ENCODE results near the gene THADA.

THADA gene

DNA sequence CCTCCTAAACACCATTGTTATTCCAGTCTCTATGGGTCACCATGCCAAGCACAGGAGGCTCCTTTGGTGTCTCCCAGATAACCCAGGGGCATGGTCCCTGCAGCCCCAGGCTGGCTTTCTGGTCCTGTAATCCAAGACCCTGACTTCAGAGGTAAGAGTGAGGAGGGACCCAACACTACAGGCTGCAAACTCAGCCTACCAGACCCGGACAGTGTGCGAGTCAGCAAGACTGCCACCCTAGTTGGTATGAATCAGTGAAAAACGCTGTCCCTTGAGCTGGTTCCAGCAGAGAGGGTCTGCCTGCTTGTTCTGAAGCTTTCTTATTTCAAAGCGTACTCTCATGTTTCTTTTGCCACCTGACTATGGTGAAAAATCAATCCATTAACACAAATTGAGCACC lies 321.8 kb downstream of the THADA start:
- DNase-seq (ENCODE audit: low read depth), result no peak

DNA sequence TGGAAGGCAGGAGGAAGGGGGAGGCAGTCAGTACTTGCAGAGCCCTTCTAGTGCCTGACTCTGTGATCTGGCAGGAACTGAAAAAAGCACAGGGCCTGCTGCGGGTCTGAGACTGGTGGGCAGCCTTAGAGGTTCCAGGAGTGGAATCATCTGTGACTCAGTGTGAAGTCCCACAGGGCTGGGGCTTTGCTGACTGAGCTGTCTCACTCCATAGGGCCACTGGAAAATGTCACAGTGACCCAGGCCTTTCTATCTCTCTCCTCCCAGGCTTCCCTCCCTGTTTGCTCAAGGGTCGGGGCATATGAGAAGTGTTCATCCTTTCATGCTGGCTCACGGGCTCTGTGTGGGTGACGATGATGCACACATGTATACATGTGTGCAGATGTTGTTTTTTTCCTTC lies 322.3 kb downstream of the THADA start:
- DNase-seq (ENCODE audit: low read depth), result no peak

DNA sequence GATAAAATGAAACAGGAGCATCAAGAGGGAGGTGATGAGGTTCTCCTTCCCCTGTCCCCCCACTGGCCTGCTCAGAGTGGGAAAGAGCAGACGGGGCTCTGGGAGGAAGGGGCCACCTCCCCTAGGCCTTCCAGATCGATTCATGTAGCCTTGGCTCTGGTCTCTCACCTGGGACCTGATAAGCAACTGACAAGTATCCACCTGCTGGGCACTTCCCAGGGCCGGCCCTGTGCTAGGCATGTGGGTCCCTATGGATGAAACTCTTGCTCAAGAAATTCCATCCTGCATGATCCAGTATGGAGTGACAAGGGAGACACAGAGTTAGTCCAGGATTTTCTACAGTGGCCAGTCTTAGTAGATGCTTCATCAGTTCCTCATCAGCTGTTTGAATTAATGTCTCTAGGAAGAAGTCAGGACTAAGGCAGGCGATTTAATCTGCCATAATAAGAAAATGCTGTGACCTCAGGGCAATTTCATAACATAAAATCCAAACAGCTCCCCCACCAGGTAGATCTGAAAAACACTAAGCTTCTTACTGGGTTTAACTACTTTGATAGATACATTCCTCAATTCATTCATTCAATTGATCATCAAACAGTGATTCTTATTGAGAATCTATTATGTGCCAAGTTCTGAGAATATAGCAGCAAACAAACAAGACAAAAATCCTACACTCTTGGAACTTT lies 324.8 kb downstream of the THADA start:
- no peak for DNase-seq (ENCODE audit: low read depth)

DNA sequence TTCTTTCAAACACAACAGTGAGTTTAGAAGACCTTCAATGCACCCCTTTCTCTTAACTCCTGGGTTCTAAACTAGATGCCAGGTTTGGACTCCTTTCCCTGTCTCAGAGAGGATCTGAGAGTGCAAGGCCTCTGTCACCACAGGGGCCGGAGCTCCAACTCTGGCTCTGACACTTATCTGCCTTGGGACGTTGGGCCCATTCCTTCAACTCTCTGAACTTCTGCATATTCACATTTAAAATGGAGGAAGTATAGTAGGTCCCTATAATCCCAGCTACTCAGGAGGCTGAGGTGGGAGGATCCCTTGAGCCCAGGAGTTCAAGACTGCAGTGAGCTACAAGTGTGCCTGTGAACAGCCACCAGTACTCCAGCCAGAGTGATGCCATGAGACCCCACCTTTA lies 325.4 kb downstream of the THADA start:
- no peak for DNase-seq (ENCODE audit: low read depth)

DNA sequence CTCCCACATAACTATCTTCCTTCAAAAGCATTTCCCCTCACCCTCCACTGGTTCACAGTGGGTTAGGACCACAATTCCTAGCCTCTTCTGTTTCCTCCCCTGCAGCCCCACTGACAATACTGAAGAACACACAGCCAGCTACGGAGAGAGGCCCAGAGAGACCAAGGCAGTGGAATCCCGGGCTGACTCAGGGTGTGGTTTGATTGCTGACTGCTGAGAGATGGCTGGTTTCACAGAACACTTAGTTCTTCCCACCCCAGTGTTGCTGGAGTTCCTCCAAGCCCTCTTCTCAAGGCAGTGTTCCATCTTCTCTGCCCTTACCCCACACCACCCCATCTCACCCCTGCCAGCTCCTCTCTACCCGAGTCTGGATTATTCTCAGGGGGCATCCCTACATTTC lies 326.1 kb downstream of the THADA start:
- DNase-seq (ENCODE audit: low read depth), result no peak

DNA sequence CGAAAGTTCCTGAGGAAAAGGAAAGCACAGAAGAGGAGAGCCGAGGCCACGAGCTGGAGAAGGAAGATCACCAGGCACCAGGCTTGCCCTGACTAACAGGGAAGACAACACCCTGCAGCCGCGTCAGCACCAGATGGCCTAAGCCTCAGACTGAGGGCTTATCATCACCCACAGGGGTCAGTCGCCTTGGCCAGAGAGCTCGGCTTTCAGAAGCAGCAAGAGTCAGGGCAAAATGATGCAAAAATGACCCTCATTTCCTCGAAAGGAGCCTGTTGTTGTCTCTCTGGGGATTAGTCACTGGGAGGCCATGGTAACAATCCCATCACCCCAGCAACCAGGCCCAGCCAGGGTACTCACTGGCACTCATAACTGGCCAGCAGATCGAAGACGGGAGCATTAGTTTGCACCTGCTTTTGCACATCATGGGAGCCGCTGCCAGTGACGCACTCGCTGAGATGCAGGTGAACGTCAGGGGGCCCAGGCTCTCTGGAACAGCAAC lies 326.7 kb downstream of the THADA start:
- DNase-seq (ENCODE audit: low read depth), result no peak

DNA sequence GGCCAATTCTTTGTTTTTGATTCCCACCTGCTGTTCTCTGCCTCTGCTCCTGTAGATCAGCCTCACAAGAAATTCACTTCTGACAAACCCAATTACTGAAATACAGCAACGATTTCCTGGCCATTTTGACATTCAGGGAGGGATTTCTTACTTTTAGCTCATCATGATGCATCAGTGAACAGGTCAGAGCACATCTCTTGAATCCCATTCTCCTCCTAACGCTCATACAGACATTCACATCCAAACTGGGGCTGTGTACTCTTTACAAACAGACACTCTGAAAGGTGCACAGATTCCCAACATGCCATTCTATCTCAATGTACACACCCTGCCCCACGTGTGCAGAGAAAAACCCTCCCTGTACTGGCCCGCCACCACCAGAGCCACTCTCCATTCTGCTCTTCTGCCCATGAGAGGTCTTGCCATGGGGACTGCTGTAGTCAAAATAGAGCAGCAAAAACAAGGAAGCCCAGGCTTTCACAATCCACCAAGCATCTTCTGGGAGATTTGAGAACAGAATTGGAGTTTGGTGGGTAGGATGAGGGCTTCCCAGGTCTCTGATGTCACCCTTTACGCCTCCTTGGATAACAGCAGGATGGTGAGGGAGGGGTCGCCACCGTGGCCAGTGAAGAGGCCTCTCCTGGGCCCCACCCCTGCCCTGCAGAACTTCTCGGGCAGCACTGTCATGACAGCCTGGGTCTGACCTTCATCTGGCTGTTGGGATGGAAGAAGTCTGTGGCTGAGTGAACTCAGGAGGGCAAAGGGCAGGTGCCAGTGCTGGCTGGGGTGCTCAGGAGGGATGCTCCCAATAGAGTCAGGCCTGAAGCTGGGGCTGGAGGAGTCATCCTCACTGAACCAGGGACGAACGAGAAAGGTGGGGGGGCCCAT lies 327.5 kb downstream of the THADA start:
- DNase-seq (ENCODE audit: low read depth), result no peak

DNA sequence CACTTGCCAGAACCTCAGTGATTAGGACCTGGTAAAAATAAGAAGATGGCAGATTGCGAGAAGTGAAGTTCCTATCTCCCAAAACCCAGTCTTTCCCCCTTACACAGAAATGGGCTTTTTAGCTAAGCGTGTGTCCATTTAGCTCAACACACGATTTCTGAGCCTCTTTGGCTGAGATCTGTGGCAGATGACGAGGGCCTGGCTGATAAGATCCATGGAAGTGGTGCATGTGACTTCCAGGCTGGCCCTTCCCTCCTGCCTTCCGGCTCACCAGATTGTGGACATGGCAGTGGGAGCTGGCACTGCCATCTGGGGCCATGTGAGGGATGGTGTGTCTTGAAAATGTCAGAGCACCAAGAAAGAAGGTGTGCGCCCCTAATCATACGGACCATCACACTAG lies 328.5 kb downstream of the THADA start:
- no peak for DNase-seq (ENCODE audit: low read depth)

DNA sequence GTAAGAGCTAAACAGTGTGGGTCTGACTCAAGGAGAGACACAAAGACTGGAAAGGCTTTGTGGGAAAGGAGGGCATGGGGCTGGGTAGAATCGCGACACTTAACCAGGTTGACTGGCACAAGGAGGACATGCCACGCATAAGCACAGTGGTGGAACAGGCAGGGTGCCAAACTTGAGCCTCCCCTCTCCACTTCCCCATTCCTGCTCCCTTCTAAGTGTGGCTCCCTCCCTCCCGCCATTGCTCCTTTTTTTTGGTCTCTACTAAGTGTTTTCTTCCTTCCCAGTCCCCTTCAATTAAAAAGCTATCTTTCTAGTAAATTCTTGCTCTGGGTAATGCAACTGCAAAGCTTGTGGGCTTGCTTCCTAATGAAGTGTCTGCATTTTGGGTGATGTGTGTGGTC lies 329.1 kb downstream of the THADA start:
- DNase-seq (ENCODE audit: low read depth), result no peak

DNA sequence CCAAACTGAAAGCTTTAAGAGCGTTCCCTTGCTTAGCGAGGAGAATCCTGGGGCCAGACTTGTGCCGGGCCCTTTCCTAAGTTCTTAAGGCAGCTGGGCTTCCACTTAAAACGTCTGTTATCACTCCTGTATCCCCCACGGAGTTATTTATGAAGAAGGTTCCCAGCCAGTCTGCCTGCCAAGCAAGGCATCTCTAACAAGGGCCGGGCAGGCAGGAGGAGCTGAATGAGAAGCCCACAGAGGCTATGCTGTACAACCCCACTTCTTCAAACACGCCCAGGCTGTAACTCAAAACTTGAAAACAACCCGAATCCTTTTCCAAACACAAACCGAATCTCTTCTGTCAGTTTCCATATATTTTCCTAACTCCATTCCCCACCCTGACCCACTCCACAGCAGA lies 330.4 kb downstream of the THADA start:
- no peak for DNase-seq (ENCODE audit: low read depth)

DNA sequence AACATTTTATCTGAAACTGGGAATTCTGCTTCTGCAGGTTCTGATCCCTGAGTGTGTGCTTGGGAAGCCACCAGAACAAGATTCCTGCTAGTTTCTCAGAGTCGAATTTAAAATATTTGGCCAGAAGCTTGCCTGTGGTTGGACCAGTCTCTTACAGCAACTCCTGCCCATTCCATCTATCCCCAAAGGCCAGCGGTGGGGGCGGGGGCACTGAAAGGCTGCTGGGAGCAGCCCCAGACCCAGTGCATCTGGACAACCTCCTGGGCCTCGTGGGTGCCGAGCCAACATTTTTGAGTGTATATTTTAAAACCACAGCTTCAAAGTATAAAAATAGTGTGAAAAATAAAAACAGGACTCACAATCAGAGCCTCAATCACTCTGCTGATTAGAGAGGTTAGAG lies 330.8 kb downstream of the THADA start:
- DNase-seq (ENCODE audit: low read depth), result no peak

DNA sequence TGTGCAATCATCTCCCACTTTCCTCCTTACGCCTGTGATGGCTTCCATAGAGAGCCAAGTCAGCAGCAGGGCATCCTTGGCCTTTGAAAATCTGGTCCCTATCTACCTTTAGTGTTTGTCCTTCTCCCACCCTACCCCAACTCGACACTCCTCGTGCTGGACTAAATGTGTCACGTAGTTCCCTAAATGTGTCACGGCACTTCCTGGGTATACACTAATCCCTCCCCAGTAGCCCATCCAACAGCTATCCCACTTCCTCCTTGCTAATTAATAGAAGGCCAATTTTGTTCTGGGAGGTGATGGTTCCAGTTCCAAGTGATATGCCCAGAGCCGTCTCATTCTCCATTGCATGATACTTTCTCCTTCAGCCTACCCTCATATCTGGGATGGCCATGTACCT lies 332.9 kb downstream of the THADA start:
- DNase-seq (ENCODE audit: low read depth), result no peak

DNA sequence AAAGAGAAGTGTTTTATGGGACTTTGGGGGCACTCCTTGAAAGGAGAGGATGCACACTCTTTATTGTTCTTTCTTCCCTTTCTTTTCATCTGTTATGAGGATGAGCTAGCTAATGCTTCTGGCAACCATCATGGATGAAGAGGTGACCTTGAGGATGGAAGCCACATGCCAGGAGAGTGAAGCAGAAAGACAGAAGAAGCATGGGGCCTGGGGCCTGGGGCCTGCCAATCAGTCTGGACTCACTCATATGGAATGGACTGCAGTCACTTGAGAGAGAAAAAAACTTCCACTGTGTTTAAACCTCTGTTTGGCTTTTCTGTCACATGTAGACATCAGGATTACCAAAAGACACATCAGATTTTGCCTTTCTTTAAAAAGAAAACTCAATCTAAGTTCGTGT lies 333.6 kb downstream of the THADA start:
- DNase-seq (ENCODE audit: low read depth), result no peak

DNA sequence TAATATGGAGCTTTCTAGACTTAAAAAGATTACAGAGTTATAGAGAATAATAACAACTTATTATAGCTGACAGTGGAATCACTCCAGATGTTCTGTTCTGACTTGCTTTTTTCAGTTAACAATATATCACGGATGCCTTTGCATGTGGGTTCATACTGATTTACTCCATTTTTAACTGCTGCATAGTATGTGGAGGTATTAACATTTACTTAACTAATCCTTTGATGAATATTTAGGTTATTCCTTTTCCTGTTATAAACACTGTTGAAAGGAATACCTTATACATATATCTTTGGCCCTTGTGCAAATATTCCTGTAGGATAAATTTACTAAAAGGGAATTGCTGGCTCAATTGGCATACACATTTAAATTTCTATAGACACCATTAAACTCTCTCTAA lies 336.3 kb downstream of the THADA start:
- no peak for DNase-seq (ENCODE audit: low read depth)

DNA sequence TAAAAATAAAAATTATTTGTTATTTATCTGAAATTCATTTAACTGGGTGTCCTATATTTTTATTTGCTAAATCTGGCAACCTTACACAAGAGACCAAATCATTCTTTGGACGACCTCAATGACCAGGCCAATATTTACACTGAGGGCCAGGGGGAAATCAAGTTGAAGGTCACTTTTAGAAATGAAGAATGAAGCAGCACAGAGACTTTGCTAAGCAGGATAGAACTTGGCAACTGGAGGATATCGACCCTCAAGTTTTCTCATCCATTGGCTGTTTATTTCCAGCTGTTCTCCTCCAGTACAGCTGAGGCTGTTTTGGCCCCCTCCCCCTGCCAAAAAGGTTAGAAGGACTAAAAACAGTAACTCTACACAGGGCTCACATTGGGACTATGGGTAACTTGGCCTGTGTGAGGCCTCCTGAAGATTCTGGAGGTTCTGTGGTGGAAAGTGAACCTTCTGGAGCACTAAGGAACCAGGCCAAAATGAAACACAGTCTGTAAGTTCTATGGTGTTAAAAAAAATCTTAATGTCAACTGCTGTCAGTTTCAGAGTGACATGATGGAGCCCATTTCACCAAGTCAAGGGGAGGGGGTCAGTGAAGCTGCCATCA lies 337.2 kb downstream of the THADA start:
- no peak for DNase-seq (ENCODE audit: low read depth)

DNA sequence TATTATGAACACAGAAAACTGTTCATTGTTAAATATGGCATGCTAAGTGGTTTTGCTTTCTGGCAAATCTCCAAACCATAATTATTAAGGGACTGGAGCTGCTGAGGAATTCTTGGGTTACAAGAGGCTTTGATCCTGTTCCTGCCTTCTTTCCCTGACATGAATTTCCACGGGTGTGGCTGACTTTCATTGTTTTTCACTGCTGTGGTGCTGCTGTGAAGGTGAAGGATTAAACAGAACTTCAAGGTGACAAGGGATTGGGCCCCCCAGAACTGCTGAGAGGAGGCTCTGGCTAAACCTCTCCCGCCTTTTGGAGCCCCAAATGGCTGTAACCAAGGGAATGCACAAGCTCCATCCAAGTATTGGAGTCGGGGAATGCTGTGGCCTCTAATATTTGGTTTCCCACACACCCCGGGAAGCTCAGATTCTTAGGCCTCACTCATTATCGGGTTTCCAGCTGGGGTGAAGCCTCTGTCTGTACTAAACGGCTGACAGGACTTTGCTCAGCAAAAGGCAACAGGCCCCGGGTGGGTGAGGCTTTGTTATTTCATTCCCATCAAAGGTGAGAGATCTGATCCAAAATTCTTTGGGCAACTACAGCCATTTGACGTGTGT lies 340.4 kb downstream of the THADA start:
- no peak for DNase-seq (ENCODE audit: low read depth)

DNA sequence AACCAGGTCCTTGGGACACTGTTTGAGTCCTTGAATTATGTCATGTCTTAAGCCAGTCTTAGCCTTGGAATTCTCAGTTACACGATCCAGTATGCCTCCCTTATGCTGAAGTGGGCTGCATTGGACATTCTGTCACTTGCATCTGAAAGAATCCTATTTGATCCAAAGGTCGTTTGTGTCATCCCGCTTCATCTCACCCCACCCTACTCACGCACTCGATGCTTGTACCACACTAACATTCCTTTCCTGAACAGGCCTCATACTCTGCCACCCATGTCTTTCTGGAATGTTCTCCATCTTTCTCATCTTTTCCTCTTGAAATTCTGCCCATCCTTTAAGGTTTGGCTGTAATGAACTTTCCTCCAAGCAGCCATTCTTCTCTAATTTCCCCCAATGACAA lies 341.5 kb downstream of the THADA start:
- no peak for DNase-seq (ENCODE audit: low read depth)

DNA sequence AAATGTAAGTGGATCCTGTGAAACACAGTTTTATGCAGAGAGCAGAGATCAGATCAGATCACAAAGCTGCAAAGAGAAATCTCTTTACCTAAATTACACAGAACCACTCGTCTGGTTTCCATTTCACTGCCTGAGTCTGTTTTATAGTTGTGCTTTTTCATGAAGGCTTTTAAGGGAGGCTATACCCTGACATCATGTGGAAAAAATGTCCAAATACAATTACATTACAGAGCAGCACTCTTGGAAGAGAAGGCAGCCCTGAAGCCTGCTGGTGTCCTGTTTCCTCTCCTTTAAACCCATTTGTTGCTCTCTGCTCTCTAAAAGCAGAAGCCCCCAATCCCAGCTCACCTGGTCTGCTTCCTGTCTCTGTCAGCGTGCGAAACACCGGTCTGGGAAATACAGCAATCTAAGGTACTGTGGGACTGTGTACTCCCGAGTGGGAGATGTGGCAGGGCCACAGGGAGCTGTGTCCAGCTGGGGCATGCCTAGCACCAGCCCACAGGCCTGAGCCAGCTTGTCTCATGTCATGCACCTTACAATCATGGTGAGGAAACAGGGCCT lies 344.6 kb downstream of the THADA start:
- DNase-seq (ENCODE audit: low read depth), result no peak

DNA sequence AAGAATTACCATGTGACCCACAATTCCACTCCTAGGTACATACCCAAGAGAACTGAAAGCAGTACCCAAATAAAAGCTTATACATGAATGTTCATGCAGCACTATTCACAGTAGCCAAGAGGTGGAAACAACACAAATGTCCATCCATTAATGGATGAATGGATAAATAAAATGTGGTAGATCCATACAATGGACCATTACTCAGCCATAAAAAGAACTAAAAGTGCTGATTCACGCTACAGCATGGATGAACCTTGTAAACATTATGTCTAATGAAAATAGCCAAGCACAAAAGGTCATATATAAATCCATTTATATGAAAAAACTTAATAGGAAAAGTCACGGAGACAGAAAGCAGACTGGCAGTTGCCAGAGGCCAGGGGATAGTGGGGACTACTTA lies 345.8 kb downstream of the THADA start:
- DNase-seq (ENCODE audit: low read depth), result no peak

DNA sequence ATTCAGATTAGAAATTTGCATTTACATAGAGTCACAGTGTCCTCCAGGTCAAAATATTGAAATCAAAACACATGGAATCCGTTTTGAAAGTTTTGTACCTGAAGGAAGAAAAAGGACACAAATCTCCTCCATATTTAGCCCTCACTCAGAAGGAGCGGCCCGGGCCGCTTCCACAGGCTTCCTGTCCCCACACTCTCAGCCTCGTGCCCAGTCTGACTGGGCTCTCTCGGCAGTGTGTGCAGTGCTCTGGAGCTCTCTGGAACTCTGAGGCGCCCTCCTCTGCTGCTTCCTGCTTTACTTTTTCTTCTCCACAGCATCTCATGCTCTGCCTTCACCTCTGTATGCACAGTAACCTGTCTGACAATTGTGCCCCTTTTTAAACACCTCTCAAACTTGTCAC lies 347.2 kb downstream of the THADA start:
- no peak for DNase-seq (ENCODE audit: low read depth)

DNA sequence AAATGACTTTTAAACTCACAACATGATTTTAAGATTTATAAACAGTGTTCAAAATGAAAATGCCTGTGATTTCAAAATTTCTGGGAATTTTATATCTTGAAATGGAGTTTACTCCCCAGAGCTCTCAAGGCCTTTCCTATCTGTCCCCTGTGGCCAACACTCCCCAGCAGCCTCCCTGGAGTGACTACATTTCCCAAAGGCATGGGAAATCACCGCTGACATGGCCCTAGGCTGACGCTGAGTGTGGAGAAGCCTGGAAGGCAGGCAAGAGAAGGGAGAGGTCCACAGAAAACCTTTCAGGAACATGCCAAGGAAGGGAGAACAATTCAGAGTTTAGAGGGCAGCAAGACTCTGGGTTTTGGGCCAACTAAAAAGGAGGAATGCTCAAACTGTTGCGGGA lies 349.2 kb downstream of the THADA start:
- DNase-seq (ENCODE audit: low read depth), result no peak

DNA sequence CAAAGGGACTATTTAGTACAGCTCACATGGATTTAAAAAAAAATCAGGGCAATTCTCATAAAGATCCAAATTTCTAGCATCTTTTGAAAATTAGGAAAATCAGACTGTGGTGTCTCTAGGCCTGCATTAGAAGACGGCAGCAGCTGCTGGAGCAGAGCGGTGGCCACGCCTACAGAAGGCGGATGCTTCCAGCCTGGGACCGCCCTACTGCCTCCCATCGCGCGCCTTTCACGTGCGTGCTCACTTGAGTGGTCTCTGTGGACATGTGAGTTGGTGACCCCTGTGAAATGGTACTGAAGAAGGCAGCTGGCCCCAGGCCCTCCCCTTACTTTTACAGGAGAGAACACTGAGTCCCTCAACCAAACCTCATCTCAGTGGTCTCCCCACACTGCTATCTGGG lies 354.3 kb downstream of the THADA start:
- DNase-seq (ENCODE audit: low read depth), result no peak
